HG03159 (cell line): ENCODE data around the gene DAO.

Source experiments
- ATAC-seq: cut with Tn5 transposase; IDR thresholded peaks from one replicate; pipeline ENCODE4 v1.9.1; 2021; ENCODE audit warnings: mild to moderate bottlenecking, moderate library complexity; ENCODE audit not compliant: unreplicated experiment

Gene DAO

DNA sequence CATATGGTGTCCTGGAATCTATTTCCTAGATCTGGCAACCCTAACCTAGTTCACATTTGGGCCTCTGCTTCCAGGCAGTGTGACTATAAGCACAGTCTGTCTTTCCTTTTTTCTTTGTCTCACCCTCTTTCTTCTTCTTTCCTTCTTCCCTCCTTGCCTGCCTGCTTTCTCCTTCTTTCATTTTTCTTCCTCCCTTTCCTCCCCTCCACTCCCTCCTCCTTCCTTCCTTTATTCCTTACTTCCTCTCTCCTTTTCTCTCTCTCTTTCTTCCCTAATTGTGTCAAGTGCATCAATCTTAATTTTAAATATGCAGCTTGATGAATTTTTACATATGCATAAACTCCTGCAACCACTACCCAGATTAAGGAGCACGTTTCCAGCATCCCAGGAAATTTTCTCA is 4.6 kb upstream of the DAO start:
- no peak for ATAC-seq

DNA sequence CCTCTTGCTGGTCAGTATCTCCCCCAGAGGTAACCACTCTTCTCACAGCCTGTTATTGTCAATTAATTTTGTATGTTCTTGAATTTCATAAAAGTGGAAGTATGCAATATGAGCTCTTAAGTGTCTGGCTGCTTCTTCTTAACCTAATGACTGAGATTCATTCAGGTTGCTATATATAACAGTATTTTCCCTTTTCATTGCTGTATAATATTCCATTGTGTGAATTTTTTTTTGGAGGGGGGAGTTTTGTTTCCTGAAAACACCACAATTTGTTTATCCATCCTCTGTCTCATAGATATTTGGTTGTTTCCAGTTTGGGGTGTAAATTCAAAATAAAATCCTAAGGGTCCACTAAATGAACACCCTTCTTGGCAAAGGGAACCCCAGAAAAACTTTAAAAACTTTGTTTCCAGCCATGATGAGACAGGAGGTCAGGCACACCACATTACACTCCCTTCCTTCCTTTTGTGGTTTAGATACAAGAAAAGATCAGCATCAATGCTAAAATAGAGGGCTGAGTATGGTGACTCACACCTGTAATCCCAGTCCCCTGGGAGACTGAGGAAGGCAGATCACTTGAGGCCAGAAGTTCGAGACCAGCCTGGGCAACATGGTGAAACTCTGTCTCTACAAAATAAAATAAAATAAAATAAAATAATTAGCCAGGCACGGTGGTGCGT is 4.1 kb upstream of the DAO start:
- no peak for ATAC-seq

DNA sequence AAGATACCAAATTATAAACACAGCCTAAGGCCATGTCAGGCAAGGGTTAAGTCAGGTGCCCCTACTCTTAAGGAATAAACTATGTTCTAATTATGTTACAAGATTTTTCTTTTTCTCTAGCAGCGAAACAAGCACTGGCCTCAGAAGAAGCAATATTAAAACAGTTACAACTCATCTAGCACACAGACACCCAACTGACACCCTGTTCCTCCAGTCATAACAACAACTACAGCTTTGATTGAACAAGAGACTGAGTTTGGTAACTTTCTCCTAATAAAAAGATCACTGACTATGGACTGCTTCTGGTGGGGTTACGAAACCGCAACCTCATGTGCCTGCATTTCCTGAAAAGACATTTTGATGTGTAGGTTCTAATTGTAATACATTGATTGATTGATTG is 3.3 kb upstream of the DAO start:
- ATAC-seq = no peak

DNA sequence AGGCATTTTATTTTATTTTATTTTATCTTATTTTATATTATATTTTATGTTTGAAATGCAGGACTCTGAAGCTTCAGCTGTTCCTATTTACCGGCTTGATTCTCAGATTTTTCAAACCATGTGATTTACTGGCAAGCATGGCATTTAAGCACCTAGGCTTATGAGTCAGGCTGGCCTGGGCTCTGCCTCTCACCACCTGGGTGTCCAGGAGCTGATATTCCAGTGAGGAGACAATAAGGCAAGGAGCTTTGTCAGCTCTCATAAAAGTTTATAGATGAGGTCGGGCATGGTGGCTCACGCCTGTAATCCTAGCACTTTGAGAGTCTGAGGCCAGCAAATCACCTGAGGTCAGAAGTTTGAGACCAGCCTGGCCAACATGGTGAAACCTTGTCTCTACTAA is 2.1 kb downstream of the DAO start:
- no peak for ATAC-seq

DNA sequence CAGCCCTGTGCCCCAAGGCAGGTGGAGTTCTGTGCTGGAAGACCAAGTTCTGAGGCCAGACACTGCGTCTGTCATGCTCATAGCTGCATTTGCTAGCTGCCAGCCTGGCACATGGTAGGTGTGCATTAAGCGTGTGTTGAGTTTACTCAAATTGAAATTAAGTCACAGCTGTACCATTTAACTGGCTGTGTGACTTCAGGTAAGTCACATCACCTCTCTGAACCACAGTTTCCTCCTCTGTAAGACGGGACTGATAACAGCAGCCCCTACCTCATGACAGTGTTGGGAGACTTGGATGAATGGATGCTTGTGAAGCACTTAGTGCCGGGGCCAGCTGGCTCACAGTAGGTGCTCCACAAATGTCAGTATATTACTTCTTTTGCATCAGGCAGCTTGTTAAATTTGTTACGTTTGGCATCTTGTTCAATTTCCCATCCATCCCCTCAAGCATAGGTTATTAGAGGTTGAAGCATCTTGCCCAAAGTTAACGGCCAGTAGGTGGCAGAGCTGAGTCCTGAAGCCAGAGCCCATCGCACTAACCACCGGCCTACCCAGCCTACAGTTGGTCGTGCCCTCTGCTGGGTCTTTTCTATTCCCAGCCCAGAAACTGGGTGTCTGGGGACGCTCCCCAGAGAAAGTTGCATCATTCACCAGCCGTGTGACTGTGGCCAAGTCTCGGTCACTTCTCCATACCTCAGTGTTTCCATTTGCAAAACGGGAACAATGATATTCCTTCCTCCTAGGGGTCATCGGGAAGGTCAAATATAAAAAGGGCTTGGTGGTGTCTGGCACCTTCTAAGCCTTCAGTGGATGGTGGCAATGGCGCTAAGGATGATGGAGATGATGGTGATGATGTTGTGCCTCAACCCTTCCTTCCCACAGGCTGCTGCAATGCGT is 4.5 kb downstream of the DAO start:
- no peak for ATAC-seq

DNA sequence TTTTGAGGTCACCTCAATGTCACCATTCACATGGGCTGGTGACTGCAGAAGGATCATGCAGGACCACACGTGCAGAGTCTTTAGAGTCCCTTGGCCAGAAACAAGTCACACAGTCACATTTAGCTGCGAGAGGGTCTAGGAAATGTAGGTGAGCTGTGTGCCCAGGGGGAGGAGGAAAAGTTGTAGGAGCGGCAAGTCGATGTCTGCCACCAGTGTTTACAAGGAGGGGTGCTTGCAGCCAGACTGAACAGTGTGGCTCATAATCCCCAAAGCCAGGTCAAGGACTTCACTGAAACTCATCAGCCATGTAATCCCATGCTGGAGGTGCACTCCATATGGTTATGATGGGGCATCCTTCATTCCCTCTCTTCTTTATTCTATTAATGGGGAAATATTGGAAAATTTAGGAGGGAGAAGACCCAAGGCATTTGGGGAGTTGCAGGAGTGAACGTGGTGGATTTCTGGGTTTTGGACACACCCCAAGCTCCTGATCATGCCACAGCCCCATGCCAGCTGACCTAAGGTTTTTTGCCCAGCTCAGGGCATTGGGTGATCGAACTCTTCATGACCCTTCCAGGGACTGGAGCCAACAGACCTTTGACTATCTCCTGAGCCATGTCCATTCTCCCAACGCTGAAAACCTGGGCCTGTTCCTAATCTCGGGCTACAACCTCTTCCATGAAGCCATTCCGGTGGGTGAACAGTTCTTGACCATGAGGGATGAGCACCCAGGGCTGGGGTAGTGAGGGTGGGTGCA is 7.2 kb downstream of the DAO start:
- no peak for ATAC-seq

DNA sequence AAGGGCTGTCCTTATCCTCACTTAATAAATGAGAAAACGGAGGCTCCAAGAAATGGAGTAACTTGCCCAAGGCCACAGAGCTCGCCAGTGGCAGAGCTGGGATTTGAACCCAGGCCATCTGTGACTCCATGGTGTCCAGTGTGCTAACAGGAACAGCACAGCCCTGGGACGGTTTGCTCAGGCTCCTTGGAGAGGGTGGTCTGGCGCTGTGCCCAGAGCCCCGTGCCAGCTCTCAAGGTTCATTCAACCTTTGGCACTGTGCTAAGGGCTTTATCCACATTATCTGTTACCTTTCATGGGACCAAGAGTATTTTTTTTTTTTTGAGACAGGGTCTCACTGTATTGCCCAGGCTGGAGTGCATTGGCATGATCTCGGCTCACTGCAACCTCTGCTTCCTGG is 8.1 kb downstream of the DAO start:
- no peak for ATAC-seq

DNA sequence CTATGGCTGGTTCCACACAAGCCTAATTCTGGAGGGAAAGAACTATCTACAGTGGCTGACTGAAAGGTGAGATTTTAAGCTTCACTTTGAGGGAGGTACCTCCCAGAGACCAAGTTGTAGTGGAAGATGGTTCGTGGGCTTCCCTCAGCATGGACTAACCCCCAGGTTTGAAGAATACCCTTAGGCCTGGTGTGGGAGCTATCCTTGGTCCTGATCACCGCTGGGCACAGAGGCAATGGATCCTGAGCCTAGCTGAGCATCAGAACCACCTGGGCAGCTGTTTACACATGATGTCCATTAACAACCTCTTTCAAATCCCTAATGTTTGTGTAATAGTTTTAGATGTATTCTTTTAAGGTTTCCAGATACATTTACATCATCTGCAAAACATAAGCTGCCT is 10.3 kb downstream of the DAO start:
- no peak for ATAC-seq

DNA sequence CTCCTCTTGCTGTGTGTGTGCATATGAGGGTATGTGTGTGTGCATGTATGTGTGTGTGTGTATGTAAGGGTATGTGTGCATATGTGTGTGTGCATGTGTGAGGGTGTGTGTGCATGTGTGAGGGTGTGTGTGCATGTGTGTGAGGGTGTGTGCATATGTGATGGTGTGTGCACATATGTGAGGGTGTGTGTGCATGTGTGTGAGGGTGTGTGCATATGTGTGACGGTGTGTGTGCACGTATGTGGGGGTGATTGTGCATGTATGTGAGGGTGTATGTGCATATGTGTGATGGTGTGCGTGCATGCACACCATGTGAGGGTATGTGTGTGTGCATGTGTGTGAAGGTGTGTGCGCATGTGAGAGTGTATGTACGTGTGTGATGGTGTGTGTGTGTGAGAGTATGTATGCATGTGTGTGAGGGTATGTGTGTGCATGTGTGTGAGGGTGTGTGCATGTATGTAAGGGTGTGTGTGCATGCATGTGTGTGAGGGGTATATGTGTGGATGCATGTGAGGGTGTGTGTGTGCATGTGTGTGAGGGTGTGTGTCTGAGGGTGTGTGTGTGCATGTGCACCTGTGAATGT is 15.4 kb downstream of the DAO start:
- no peak for ATAC-seq

DNA sequence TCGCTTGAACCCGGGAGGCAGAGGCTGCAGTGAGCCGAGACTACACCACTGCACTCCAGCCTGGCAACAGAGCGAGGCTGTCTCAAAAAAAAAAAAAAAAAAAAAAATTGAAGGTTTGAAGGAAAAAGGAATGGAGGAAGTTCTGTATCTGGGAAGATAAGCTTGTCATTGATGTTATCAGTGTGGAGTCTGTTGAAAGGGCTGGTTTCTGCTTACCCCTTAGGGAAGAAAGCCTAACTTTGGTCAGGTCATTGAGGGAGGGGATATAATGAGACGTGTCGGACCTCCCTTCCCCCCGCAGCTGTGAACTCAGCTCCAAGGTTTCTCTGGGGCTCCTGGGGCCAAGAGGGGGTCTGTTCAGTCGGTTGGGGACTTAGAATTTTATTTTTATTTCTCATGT is 16.4 kb downstream of the DAO start:
- no peak for ATAC-seq

DNA sequence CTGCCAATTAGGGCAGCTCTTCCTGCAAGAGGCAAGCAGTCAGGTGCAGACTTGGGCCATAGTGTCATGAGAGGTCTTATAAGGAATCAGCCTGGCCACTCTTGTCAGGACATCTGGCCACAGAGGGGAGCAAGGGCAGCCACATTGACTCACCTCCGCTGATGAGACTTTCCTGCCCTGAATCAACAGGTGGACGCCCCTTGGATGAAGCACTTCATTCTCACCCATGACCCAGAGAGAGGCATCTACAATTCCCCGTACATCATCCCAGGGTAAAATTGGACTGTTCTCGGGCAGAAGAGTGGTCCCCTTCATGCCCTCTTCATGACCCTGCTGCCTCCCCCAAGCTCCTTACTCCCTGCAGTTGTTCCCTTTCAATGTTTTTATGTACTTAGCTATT is 16.9 kb downstream of the DAO start:
- no peak for ATAC-seq

DNA sequence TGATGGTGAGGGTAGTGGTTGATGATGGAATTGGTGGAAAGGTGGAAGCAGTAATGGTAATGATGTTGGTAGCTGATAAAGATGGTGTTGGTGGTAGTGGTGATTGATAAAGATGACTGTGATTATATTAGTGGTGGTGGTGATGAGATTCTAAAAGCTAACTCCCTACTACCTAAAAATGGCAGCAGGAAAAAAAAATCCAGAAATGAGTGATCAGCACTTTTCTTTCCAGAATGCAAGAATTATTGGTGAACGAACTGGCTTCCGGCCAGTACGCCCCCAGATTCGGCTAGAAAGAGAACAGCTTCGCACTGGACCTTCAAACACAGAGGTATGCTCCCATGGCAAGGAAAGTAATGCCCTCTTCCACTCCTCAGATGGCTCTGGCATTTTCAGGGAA is 19.3 kb downstream of the DAO start:
- no peak for ATAC-seq

DNA sequence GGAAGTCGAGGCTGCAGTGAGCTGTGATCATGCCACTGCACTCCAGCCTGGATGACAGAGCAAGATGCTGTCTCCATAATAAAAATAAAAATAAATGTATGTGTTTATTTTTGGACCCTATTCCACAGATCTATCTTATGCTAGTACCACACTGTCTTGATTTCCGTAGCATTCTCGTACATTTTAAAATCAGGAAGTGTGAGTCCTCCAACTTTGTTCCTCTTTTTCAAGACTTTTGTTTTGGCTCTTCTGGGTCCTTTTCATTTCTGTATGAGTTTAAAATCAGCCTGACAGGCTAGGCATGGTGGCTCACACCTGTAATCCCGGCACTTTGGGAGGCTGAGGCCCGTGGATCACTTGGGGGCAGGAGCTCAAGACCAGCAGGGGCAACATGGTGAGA is 25.8 kb downstream of the DAO start:
- ATAC-seq = no peak

DNA sequence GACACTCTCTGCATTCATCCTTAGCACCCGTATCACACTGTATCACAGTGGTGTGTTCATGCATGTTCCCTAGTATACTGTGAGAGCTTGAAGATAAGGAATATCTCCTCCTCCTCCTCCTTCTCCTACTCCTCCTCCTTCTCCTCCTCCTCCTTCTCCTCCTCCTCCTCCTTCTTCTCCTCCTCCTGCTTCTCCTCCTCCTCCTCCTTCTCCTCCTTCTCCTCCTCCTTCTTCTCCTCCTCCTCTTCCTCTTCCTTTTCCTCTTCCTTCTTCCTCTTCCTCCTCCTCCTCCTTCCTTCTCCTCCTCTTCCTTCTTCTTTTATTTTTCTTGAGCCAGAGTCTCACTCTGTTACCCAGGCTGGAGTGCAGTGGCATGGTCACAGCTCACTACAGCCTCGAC is 27.1 kb downstream of the DAO start:
- ATAC-seq = no peak

DNA sequence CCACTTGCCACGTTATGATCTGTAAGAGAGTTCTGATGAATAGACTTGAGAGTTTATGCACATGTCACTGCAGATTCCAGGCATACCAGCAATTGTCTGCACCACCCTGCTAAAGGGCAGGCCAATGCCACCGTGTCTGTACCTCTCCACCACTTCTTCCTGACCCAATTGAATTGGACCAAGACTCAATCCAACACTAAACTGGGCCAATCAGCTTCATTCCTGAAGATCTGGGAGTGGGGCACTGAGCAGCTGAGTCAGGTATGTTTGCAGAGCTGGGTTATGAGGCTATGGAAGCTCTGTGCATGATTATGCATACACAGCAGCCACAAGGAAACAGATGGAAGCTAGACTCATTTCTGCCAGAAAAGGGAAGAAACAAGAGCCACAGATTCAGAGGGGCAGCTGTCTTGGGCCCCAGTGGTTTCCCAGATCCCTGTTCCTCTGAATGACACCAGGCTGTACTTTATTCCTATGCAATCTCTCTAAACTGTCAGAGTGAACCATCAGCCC is 28.0 kb downstream of the DAO start:
- no peak for ATAC-seq

DNA sequence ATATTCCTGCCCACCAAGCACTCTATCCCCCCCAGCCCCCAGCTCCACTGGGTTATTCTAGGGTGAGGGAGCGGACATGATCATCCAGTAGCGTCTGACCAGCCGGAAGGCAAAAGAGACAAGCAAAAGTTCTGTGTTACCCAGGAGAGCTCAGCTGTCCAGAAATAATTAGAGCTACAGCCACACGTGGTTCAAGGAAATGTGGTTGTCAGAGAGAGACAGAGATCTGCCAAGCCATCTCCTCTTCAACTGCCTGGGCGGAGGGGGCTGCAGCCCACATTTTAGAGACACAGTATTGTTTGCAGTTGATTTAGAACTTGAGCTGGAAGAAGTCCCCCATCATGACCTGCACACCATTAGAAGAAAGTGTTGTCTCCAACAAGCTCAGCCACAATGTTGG is 30.4 kb downstream of the DAO start:
- no peak for ATAC-seq

DNA sequence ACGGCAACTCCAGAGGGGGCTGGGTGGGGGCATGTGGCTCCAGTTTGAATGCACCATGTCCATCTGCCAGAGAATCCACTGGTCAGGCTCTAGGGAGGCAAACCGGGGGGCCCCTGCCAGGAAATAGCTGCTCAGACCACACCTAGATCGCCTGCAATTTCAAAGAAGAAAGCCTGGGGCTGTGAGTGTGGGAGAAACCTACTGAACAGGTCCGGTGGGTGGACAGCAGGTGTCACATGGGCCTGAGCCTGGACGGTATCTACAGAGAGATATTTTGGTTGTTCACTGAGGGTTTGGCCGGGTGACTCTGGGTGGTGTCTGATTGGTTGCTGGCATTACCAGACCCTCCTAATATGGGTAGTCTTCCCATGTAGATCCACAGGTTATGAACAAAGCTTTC is 32.0 kb downstream of the DAO start:
- ATAC-seq = no peak

DNA sequence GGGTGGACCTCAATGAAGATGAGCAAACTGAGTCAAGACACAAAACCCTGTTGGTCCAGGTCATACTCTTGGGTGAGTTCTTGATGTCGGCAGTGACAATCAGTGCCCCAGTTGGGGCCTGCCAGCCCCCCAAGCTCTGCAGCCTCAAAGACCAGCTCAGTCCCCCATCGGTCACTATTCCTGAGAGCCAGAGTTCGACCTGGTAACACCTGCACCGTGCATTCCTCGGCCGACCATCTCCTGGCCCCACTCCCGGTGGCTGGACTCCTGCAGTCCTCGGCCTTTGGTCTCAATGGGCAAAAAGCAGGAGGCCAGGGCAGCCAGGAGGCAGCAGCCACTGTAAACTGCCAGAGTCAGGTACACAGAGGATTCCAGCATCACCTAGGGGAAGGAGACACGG is 32.5 kb downstream of the DAO start:
- no peak for ATAC-seq

DNA sequence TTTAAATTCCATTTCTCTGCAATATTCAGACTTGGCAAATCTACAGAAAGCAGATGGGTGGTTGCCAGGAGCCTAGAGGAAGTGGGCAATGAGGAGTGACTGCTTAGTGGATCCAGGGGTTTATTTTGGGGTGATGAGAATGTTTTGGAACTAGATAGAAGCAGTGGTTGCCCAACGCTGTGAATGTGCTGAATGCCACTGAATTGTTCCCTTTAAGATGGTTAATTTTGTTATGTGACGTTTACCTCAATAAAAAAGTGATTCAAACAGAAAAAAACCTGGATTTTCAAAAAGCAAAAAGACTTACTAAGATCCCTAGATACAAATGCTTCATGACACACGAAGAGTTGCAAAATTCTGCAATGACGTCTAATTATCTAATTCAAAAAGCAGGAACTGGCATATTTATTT is 34.2 kb downstream of the DAO start:
- ATAC-seq = no peak

DNA sequence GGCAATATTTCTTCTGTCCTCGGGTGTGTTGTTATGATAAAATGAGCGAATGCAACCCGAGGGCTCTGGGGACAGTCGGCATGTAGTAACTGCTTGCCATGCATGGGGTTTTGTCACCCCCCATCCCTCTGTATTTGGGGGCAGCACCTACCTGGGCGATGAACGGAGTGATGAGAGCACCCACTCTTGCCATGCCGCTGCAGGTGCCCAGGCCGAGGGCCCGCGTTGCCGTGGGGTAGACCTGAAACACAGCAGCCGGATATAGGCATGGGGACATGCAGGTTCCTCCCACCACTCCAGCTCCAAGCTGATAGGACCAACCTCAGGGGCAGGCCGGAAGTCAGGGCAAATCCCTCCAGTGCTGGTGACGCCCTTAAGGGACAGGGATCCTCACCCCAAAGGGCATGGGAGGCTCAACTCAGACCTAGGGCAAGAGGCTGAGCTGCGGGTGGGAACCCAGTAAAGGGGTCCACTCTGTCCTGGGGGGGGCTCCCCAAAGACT is 35.8 kb downstream of the DAO start:
- ATAC-seq = no peak

DNA sequence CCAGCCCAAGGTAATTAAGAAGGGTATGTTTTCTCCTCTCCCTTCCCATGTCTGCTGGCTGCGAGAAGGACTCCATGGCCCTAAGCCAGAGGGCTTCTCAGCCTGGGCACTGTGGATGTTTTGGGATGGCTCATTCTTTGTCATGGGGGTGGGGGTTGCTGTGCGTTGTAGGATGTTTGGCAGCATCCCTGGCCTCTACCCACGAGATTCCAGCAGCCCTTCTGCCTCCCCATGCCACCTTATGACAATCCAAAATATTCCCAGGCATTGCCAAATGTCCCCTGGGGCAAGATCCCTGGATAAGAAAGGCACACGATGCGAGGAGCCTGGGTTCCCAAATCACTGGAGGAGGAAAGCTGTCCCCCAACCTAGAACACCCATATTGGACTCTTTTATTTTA is 36.4 kb downstream of the DAO start:
- no peak for ATAC-seq
